Pons (tissue), 1 donor: ENCODE data around the gene PDIA6.
A peak's percentile ranks its signal among the peaks of the same experiment; 100 is the strongest.
"Not testable (repeated sequence)": the region's sequence is repeated elsewhere in the genome, so short reads cannot be mapped to it uniquely, and the experiment has no call there.

ENCODE experiments used
- DNase-seq: peaks from one replicate; pipeline ENCODE4 v3.0.0-alpha.2; 2016; ENCODE audit warnings: low spot score

PDIA6 gene

DNA sequence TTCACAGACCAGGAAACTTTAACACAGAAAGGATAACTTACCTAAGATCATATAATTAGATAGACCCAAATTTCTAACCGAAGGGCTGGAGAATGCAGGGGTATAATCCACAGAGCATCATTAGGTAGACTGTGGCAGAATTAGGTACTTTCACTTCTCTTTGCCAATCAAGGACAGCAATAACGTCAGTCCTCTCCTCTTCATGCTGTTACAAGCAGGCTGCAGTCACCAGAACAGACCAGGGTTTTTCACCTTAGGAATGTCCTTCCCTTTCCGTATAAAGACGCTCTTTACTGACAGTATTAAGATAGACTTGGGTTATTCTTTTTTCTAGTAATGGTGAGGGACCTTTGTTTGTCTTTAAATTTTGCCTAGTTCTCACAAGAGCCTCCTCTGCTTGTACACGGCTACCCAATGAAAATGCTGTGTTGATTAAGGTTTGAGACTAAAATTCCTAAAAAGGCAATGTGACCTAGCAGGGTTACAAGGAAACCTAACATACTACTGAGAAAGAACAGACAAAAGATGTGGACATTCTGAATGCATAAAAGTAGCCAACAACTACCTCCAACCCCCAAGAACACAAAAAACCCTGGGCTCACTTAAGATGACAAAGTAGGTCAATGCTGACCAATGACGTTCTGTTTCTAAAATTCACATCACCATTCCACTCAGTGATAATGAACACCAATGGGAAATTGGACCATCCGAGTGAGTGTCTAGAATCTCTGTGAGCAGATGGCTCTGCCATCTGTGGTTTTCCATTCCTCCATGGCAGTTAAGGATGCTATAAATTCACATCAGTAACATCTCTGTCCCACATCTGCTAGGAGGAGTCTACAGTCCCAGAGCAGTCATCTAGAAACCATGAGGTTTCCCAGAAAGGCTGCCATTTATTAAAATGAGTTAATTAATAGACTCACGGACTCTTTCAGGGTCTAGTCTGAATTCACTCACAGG, 2.1 kb downstream of the PDIA6 start:
- peak; percentile 33 for DNase-seq

DNA sequence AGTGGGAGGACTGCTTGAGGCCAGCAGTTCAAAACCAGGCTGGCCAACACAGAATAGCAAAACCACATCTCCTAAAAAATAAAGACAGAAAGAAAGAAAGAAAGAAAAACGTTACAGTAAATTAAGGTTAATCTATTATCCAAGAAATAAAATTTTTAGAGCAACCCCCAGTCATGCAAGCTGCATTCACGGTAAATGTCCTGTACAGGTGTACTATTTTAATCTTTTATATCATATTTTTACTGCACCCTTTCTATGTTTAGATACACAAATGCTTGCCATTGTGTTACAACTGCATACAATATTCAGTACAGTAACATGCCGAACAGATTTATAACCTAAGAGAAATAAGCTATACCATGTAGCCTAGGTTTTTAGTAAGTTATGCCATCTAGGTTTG, 6.0 kb downstream of the PDIA6 start:
- no peak for DNase-seq

DNA sequence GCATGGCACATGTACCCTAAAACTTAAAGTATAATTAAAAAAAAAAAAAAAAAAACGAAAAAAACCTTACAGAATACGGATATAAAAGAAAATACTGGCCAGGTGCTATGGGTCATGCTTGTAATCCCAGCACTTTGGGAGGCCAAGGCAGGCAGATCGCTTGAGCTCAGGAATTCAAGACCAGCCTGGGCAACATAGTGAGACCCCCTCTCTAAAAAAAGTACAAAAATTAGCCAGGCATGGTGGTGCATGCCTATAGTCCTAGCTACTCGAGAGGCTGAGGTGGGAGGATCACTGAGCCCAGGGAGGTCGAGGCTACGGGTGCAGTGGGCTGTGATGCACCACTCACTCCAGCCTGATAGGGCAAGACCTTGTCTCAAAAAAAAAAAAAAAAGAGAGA, 6.6 kb downstream of the PDIA6 start:
- not testable (repeated sequence) for DNase-seq

DNA sequence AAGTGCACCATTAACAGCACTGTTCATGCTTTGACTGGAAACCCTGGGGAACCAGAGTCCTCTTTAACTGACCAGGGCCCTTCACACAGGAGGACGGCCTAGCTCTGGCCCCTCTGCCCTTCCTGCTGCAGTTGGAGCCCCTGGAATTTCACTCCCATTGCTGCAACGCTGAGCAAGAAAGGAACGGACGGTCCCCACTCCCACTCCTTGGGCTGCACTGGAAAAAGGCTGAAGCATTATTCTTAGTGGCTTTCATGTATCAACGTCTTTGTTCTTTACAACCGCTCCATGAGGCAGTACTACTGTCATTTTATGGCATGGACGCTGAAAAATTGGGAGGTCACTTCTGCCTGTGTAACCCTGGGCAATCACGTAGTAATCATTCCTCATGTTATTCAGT, 9.9 kb downstream of the PDIA6 start:
- DNase-seq = no peak

DNA sequence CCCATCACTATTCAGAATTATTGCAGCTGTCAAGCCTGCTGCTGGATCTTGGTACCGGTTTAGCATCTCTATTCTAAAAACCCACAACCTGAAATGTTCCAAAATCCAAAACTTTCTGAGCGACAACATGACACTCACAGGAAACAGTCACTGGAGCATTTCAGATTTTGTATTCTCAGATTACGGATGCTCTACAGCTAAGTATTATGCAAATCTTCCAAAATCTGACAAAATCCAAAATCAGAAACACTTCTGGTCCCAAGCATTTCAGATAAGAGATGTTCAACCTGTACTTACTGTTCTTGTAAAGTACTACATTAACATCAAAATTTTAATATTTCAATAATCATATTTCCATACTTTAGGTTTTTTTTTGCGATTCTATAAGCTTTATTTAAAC, 12.4 kb downstream of the PDIA6 start:
- no peak for DNase-seq

DNA sequence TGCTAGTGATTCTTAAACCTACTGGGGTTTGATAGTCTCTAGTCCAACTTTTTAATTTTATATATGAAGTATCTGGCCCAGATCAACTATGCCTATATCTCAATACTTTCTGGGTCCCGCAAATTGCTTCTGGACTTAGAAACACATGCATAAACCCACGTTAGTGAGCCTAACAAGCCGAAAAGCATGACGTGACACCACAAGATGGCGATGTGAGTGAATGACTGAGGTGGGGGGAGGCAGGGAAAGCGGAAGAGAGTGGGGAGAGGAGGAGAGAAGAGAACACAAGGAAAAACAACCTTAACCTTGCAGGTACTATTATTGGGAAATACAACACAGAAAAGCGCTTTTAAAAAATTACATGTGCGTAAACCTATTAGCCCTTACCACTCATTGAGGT, 13.8 kb downstream of the PDIA6 start:
- no peak for DNase-seq

DNA sequence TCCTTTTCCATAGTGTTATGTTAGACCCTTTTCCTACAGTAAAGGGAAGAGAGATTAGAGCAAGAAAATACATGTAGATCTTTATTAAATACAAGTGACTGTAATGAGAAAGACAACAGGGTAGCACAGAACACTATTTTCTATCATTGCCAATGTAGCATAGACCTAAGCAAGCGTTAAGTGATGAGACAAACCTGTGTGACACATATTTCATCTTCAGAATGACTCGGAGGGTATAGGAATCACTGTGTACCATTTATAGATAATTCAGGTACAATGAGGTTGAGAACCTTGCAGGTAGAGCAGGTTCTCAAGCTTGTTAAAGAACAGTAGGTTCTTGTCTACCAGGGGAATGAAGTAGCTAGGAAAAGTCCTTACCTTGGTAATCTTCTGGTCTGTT, 15.9 kb downstream of the PDIA6 start:
- DNase-seq = no peak

DNA sequence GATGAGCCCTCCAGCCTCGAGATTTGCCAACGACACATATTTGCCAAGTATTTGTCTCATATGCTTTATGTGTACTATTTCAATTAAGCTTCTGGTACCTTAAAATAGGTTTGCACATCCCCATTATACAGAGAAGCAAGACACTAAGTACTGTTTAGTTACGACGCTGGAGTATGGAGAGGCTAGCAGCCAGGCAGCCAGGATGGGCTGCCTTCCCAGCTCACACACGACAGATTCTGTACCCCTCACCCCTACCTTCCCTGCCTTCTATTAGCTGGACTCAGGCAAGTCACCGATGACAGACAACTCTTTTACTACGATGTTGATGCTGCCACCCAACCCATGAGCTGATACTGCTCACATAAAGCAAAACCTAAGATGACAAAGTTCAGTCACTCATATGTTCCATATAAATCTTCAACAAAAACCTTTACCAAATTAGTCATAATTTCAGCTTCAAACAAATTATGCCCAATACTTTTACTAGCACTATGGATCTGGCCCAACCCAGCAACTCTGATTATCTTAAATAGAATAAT, 17.0 kb downstream of the PDIA6 start:
- no peak for DNase-seq

DNA sequence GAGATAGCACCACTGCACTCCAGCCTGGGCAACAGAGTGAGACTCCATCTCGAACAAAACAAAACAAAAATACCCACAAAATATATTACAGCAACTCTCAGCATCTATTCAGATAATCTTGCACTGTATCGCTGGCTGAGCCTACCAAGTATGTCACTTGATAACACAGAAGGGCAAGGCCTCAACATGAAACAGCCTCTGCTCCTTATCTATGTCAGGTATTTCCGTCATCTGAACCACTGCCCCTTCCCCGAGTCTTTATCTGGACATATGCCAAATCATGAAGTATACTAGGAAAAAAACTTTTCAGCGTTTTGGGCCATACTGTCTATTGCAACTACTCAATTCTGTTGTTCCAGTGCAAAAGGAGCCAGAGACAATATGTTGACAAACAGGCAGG, 17.7 kb downstream of the PDIA6 start:
- DNase-seq = no peak

DNA sequence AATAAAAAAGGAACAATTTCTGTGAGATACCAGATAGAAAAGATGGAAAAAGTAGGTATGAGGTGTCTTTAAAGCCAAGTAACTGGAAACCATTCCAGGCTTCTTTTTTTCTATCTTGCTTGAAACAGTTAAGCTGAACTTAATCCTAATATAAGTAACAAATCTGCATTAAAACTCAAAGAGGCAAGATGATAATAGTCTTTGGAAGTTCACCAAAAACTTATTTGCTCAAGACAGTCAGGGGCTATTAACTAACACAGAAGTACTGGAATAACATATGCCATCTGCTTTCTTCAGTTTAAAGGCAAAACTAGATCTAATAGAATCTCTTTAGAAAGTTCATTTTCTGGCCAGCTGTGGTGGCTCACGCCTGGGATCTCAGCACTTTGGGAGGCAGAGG, 18.8 kb downstream of the PDIA6 start:
- no peak for DNase-seq

DNA sequence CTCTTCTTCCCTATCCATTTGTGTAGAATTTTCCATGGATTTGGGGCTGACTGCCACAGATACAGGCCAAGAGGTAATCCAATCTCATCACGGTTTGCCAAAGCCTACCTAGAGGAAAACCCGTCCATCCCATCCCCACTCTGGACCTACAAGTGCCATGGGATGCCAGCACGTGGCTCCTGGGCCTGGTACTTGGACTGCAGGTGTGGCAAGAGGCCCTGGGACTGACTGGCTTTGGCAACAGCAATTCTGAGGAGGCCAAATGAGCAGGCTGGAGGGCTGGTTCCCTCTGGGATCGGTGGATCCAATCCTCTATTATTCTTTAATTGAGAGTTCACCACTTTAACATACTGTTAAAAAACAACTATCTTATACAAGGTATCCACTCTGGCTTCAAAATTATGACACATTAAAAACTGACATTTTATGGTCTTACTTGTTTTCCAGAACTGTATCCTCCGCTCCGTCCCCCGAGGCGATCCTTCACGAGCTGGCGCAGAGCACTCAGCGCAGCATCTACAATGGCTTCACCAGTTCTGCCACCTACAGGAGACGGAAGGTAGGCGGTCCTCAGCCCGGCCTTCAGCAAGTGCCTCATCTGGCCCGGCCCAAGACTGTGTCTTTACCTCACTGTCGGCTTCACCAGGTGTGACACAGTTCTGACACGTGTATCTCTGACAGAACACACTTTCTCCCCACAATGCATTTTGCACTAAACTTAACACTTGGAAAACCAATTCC, 19.8 kb downstream of the PDIA6 start:
- DNase-seq = no peak

DNA sequence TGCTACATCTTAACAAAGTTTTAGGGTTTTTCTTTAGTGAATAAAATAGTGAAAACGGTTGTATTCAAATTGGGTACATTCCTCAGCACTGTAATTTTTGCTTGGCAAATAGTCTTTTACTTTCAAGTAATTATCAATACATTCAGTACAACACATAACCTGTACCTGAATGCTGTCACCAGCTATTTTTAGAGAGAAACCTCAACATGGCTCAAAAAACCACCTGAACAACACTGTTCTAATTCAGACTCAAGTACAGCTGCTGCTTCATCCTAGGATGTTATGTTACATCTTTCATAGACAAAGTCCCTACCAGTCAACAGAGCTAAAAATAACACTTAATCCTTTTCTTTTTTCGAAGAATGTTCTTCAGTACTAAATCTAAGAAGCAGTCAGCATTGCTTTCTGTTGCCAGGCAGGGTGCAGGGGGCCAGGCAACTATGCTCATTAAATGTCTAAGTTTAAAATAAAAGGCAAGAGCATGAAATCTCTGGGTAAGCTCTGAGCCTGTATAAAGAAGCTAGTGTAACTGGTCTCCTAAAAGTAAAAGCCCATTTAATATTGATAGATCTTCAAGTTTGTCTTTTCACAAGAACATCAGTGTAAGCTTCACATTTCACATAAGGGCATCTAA, 20.5 kb downstream of the PDIA6 start:
- DNase-seq = no peak

DNA sequence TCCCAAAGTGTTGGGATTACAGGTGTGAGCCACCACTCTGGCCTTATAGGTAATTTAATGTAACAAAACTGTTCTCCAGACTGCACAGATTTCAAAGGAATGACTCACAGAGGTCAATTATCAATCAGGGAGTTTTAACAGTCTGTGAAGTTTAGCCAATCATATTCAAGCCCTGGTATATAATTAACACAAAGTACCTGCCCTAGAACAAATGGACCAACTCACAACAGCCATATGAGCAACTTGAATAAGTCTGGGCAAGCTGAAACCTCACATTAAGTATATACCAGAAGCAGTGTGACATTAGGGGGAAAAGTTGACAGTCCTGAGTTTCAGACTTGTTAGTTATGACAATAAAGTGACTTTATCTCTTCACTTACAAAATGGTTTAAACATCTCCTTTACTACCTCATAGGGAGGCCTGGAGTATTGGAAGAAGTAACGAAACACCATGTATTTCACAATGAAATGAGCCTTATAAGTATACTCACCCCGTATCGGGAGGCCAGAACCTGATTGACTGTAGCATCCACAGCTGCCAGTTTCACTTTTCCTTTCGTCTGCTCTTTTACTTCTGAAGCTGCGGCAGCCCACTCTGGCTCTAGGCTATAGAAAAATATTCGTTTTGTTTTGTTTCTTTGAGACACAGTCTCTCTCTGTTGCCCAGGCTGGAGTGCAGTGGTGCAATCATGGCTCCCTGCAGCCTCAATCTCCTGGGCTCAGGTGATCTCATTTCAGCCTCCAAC, 22.2 kb downstream of the PDIA6 start:
- no peak for DNase-seq

DNA sequence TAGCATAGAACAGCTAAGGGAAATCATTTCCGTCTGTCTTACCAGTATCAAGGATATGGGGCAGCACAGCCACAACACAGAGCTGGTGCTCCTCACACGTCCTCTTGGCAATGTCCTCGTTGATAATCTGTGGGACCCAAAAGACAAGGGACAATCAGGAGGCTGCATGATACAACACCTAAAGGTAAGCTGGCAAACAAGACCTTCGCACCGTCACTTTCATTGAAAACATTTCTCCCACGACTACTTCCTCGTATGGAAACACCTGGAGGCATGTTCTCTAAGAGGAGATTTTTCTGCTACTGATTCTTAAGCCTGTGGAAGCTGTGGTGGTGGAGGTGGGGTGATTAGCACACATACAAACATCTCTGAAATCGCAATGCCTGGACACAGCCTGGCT, 23.7 kb downstream of the PDIA6 start:
- no peak for DNase-seq

DNA sequence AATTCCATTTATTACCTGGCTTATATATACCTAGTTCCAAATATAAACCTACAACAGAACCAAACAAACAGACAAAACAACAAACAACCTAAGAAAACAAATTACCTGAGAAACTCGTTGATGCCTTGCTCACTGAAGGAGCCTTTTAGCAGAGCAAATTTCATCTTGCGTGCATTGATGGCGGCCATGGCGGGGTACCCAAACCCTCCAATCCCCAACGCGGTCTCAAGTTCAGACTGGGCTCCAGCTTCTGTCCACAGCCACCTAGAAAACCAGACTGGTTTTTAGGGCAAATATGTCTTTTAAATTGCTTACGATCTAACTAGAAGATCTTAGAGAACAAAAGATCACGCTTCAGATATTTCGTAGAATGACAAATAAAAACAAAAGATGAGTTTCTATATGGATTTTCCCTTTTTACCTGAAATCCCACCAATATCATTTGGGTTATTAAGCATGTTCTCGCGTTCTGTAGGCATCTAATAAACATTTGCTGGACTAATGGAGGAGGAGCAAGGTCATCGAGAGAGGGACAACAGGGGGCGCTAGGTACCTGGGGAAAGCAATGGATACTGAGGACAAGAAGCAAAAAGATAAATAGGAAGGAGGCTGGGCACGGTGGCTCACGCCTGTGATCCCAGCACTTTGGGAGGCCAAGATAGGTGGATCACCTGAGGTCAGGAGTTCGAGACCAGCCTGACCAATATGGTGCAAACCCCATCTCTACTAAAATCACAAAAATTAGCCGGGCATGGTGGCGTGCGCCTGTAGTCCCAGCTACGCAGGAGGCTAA, 25.2 kb downstream of the PDIA6 start:
- no peak for DNase-seq

DNA sequence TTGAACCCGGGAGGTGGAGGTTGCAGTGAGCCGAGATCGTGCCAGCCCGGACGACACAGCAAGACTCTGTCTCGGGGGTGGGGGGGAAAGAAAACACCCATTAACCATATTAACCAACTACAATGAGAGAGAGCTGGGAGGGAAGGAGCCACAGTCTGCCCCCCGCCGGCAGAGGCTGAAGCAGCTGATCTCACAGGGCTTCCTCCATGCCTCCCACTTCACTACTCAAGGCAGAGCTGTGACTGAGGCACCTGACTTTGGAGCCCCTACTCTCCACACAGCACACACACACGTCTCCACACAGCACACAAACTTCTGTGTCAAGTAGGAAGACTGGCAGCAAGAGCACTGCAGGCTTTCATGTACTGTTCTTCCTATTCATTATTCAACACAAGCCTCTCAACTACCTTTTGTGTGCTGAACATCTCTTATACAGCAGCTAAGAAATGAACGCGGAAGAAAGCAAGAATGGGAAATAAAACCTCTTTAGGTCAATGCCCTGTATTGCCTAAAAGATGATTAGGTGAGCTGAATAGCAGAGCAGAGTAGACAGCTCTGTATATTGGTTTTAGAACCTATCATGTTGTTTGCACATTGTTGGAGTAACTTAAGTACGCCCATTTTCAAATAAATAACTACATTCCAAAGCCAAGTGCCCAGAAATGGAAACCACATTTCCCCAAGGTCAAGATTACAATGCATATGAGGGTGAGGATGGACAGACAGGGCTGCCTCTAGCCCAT, 26.2 kb downstream of the PDIA6 start:
- DNase-seq = no peak

DNA sequence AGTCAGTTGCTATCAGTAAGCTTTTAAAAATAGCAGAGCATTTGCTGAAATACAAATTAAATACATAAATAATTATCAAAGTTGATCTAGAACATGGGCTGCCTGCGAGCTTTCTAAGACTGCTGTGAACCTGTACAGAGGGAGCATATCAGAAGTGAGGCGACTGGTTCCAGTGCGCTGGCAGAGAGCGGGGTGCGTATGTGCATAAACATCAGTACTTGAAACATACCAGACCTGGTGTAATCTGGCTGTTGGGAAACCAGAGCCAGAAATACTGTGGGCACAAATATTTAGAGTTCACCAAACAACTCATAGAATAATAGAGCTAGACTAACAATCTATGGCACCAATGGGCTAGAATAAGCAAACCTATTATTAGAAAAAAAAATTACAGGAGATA, 27.3 kb downstream of the PDIA6 start:
- no peak for DNase-seq

DNA sequence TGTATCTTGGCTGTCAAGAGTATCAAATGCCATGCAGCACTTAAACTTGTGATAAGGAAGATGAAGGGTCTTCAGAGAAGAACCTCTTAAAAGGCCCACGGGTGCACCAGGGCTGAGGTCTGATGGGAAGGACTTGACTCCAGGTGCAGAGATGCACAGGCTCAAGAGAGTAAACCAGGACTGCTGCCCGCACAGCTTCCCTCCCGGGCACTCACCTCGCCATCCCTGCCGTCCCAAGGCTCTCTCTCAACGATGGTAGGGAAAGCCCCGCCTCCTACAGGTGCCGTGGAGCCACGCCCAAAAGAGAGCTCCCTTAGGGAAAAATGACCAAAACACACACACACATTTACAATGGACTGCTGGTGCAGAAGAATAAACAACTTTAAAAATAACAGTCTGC, 27.9 kb downstream of the PDIA6 start:
- no peak for DNase-seq

DNA sequence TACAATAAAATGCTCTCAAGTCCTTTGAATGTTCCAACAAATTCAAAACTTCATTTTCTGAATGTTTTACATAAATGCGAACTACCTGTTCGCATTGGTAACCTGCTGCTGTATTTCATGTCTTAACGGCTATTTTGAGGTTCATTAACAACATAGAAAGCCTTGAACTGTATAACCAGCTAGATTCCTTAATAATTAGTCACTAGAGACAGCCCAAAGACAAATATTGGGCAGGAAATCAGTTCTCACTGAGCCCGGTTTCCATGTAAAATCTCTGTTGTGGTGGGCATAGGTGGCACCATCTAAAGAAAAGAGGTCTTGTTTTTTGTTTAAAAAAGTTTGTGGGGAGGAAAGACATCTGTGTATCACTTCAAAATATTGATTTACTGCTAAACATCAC, 29.2 kb downstream of the PDIA6 start:
- DNase-seq = no peak

DNA sequence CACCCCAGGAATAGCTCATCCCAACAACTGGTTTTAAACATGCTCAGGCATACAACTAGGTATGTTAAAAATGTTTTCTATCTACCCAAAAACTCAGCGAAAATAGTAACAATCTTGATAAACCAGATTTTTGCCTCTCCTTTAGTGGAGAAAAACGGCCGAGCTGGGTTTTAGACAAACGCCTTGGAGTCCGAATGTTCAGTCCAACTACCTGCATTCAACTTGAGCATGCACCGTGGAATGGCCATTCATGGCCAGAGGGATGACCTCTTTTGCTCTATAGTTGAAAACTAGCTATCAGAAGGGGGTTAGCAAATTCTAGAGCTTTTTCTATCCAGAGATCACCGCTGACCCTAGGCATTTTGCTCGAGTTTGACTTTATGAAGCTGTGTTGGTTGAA, 30.8 kb downstream of the PDIA6 start:
- DNase-seq = no peak
